ENCODE measurements around the gene NCS1. TPM values are rescaled to one million over a fixed set of nuclear protein-coding genes. Genes with fewer than 3 reads are reported as not detected.

The NCS1 gene
- total and polyA plus RNA-seq, 2 of the 8 experiments (the other 6 are each of a cell fraction or from before 2014, with no cell fraction given), result 34.7 to 47.6 TPM

DNA sequence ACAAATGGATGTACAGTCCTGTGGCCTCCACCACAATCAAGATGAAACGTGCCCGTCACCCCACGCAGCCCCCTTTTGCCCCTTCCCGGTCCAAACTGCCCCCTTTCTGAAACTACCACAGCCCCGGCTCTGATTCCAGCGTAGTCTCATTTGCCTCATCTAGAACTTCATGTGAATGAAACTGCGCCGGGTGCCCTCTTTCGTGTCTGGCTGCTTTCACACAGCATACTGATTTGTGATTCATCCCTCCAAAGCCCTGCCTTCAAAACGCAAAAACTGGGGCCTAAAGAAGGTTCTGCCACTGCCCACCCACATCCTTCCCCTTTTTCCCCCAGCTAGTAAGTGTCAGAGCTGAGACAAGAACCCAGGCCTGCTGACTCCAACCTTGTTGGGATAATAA is 31.5 kb upstream of the NCS1 start:
- Histone ChIP-seq H3K4me1 (replicated peaks in 1 of 4; ENCODE audit: control insufficient read depth in 3 of 4, insufficient read depth in 4 of 4, low read length in 3 of 4) (peaks cover 13 to 29% (median 19%) of the 10 kb centered on the region in 4 experiments), H3K4me3 (ENCODE audit: extremely low read depth in 1 of 4, insufficient read depth in 2 of 4, low read depth in 3 of 4, low read length in 4 of 4) (no peak overlapping the region)
- POLR2A ChIA-PET (ENCODE audit: partially characterized antibody), result no interaction called here
- TF ChIP-seq SIRT6 (IDR thresholded peaks at IDR 0.05; ENCODE audit: low read length), result no peak
- TF ChIP-seq GTF2F1 (IDR thresholded peaks at IDR 0.05; ENCODE audit: borderline replicate concordance, low read depth, low read length), result no peak
- TF ChIP-seq HDAC2 (IDR thresholded peaks at IDR 0.05; ENCODE audit: borderline replicate concordance in 1 of 2, low read depth in 2 of 2, low read length in 2 of 2), result no peak
- no peak for TF ChIP-seq NRF1 (IDR thresholded peaks at IDR 0.05; ENCODE audit: low read depth, low read length)

More for the DNA sequence above, 31.5 kb upstream of the NCS1 start:
- H3K9me3 ChIP-seq (ENCODE audit: insufficient read depth in 2 of 2, low read depth in 1 of 2, low read length in 1 of 2), result no peaks in the 10 kb centered on the region
- FAIRE-seq, result no peak
- H4K91ac ChIP-seq (replicated peaks; ENCODE audit: insufficient read length, low read length), result no peak overlapping the region
- H3K27me3 ChIP-seq (replicated peaks in 1 of 4; ENCODE audit: control insufficient read depth in 3 of 4, extremely low read depth in 1 of 4, insufficient read depth in 3 of 4, low read length in 3 of 4), result no peaks in the 10 kb centered on the region; a peak in 1 of 7 replicates
- no peak overlapping the region for H3K56ac ChIP-seq (replicated peaks; ENCODE audit: insufficient read length, low read depth, low read length)
- no peak overlapping the region for H2AFZ ChIP-seq (ENCODE audit: low read length)
- H2BK5ac ChIP-seq (ENCODE audit: low read depth, low read length), result no peak overlapping the region
- H3K23ac ChIP-seq (ENCODE audit: insufficient read length), result no peak overlapping the region
- no peak overlapping the region for H2BK12ac ChIP-seq (ENCODE audit: low read depth, low read length)
- H3K79me2 ChIP-seq (ENCODE audit: control insufficient read depth in 1 of 2, insufficient read depth in 2 of 2, low read length in 2 of 2), result no peaks in the 10 kb centered on the region
- WGBS, 2 experiments (ENCODE audit: extremely low coverage in 1 of 2, insufficient coverage in 1 of 2, insufficient read length in 1 of 2, insufficient replicate concordance in 2 of 2, low coverage in 1 of 2, low lambda C conversion rate in 2 of 2, missing lambda C conversion rate in 1 of 2), result 90% methylated on average over 10 of the region's 10 CpGs; no CpG with 5 or more reads in 1 of the 2 experiments
- no peak overlapping the region for H3K9ac ChIP-seq (replicated peaks in 1 of 4; ENCODE audit: extremely low read depth in 1 of 4, low read depth in 3 of 4, low read length in 3 of 4)
- H4K8ac ChIP-seq (ENCODE audit: extremely low read depth, insufficient read depth, low read length), result no peak overlapping the region
- H3K79me1 ChIP-seq (ENCODE audit: low read depth, low read length), result no peaks in the 10 kb centered on the region
- CTCF ChIA-PET (ENCODE audit: partially characterized antibody), result interaction anchor here (0.7 to 1.8 kb wide), 2 partner anchors 9 to 33 kb away, joined by 3 to 5 read pairs; no protein-coding TSS in a partner anchor
- no peak overlapping the region for H3K27ac ChIP-seq (ENCODE audit: low read depth, low read length)
- no peak overlapping the region for H2BK15ac ChIP-seq (ENCODE audit: low read length)
- H3K4me2 ChIP-seq (ENCODE audit: insufficient read depth in 1 of 2, low read depth in 2 of 2, low read length in 2 of 2), result no peak overlapping the region
- H4K20me1 ChIP-seq (replicated peaks in 1 of 2; ENCODE audit: control insufficient read depth in 1 of 2, insufficient read depth in 2 of 2, low read length in 2 of 2), result no peaks in the 10 kb centered on the region
- no peak overlapping the region for H3K14ac ChIP-seq (ENCODE audit: insufficient read length)
- no peak overlapping the region for H3K18ac ChIP-seq (ENCODE audit: extremely low read depth, low read length)
- H2BK20ac ChIP-seq (ENCODE audit: low read length), result no peak overlapping the region
- H2BK120ac ChIP-seq (replicated peaks; ENCODE audit: low read depth, low read length), result no peak overlapping the region
- H2AK5ac ChIP-seq (ENCODE audit: low read depth, low read length), result no peak overlapping the region
- H3K23me2 ChIP-seq (ENCODE audit: low read depth, low read length), result no peaks in the 10 kb centered on the region
- DNase-seq (ENCODE audit: low read depth in 1 of 2, low spot score in 2 of 2), result no peak
- H3K36me3 ChIP-seq (ENCODE audit: control insufficient read depth in 2 of 4, insufficient read depth in 4 of 4, low read length in 3 of 4), result no peaks in the 10 kb centered on the region
- no peak overlapping the region for H3K4ac ChIP-seq (replicated peaks; ENCODE audit: insufficient read length, low read depth, low read length)
- no peak overlapping the region for H4K5ac ChIP-seq (ENCODE audit: insufficient read length, low read depth, low read length)

Measured in H1 (cell line).